ENCODE measurements around the gene CBX1. TPM values are rescaled to one million over a fixed set of nuclear protein-coding genes. Genes with fewer than 3 reads are reported as not detected.

The CBX1 gene
- polyA plus RNA-seq, 1 donor from 2014 or later, result 363 TPM

- no peak overlapping the region for H3K4me2 ChIP-seq (ENCODE audit: low read length)
- H3K9me2 ChIP-seq (ENCODE audit: insufficient read depth, low read length), result no peaks in the 10 kb centered on the region
- peaks cover 3% of the 10 kb centered on the region for H3K27me3 ChIP-seq (ENCODE audit: insufficient read depth, low read depth, low read length)
- H3K79me2 ChIP-seq (replicated peaks; ENCODE audit: insufficient read depth, low read length), result no peaks in the 10 kb centered on the region
- no peak overlapping the region for H3K9ac ChIP-seq (ENCODE audit: low read length)
- TF ChIP-seq EZH2 (IDR thresholded peaks at IDR 0.05; ENCODE audit: borderline replicate concordance, insufficient read depth, low read length, poor library complexity, severe bottlenecking) (no peak), REST (IDR thresholded peaks at IDR 0.05; ENCODE audit: borderline replicate concordance) (no peak), EP300 (conservative IDR thresholded peaks at IDR 0.05; ENCODE audit: poor library complexity, severe bottlenecking) (no peak), MXI1 (conservative IDR thresholded peaks at IDR 0.05; ENCODE audit: poor library complexity, severe bottlenecking) (no peak), POLR2AphosphoS5 (IDR thresholded peaks at IDR 0.05) (no peak), RAD21 (conservative IDR thresholded peaks at IDR 0.05) (no peak), CTCF (IDR thresholded peaks at IDR 0.05; ENCODE audit: poor library complexity, severe bottlenecking) (no peak), SMC3 (conservative IDR thresholded peaks at IDR 0.05; ENCODE audit: poor library complexity) (no peak), TAF1 (IDR thresholded peaks at IDR 0.05; ENCODE audit: low read depth) (no peak)
- H4K20me1 ChIP-seq (ENCODE audit: insufficient read depth), result no peaks in the 10 kb centered on the region
- no peaks in the 10 kb centered on the region for H3F3A ChIP-seq (ENCODE audit: insufficient read depth, low read length, poor library complexity, severe bottlenecking)
- H3K9me3 ChIP-seq (ENCODE audit: low read length), result no peaks in the 10 kb centered on the region
- no peak overlapping the region for H3K4me3 ChIP-seq (ENCODE audit: low read length)
- no peaks in the 10 kb centered on the region for H3K36me3 ChIP-seq (ENCODE audit: insufficient read depth, low read length)
- H2AFZ ChIP-seq (ENCODE audit: low read depth, low read length), result no peak overlapping the region
- H3K27ac ChIP-seq (ENCODE audit: low read length), result no peak overlapping the region
Observed at GRCh38 chr17:48030531-48030930, 70.7 kb downstream of the CBX1 start.

GRCh38 chr17:48028736-48029135 is 72.5 kb downstream of the CBX1 start:
- Histone ChIP-seq H3K9me3 (ENCODE audit: low read length) (no peaks in the 10 kb centered on the region), H3K4me2 (ENCODE audit: low read length) (no peak overlapping the region), H3K36me3 (ENCODE audit: insufficient read depth, low read length) (no peaks in the 10 kb centered on the region), H3K9me2 (ENCODE audit: insufficient read depth, low read length) (no peaks in the 10 kb centered on the region), H2AFZ (ENCODE audit: low read depth, low read length) (no peak overlapping the region), H3K9ac (ENCODE audit: low read length) (no peak overlapping the region), H3K27ac (ENCODE audit: low read length) (no peak overlapping the region), H3F3A (ENCODE audit: insufficient read depth, low read length, poor library complexity, severe bottlenecking) (no peaks in the 10 kb centered on the region), H4K20me1 (ENCODE audit: insufficient read depth) (no peaks in the 10 kb centered on the region), H3K27me3 (ENCODE audit: insufficient read depth, low read depth, low read length) (peaks cover 8% of the 10 kb centered on the region), H3K79me2 (replicated peaks; ENCODE audit: insufficient read depth, low read length) (no peaks in the 10 kb centered on the region), H3K4me3 (ENCODE audit: low read length) (no peak overlapping the region)
- TF ChIP-seq MXI1 (conservative IDR thresholded peaks at IDR 0.05; ENCODE audit: poor library complexity, severe bottlenecking) (no peak), TAF1 (IDR thresholded peaks at IDR 0.05; ENCODE audit: low read depth) (no peak), POLR2AphosphoS5 (IDR thresholded peaks at IDR 0.05) (no peak)

All from neural cell (in vitro differentiated cells).